Esophagus squamous epithelium (tissue), 4 donors: ENCODE results near the gene SLC25A22.

Experiments
- POLR2A ChIP-seq, 4 donors: fragments of 450-650 bp; IDR thresholded peaks; one replicate each; pipeline ENCODE4 v1.6.1; 2017; ENCODE audit warnings: antibody characterized with exemption in 4 of 4, mild to moderate bottlenecking in 4 of 4, moderate library complexity in 3 of 4
- TF ChIP-seq, protein P1 (sequence below), 6 experiments: fragments of 450-650 bp in 4 of 6; fragments of 200-600 bp in 2 of 6; sonication (generic) in 2 of 6; IDR thresholded peaks; one replicate each; pipeline ENCODE4 v1.5.1; 2016 to 2019; ENCODE audit warnings: antibody characterized with exemption in 6 of 6, mild to moderate bottlenecking in 4 of 6, moderate library complexity in 4 of 6

DNA sequence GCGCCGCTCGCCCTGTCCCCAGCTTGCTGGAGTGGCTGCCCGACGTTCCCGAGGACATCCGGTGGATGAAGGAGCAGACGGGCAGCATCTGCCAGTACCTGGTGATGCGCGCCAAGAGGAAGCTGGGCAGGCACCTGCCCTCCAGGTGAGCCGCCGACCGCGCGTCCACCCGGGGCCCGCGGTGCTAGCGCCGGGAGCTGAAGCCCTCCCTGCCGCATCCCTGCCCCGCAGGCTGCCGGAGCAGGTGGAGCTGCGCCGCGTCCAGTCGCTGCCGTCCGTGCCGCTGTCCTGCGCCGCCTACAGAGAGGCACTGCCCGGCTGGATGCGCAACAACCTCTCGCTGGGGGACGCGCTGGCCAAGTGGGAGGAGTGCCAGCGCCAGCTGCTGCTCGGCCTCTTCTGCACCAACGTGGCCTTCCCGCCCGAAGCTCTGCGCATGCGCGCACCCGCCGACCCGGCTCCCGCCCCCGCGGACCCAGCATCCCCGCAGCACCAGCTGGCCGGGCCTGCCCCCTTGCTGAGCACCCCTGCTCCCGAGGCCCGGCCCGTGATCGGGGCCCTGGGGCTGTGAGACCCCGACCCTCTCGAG is 26.3 kb upstream of the SLC25A22 start:
- TF ChIP-seq POLR2A (IDR thresholded peaks at IDR 0.05), result no peak
- TF ChIP-seq, protein P1, sequence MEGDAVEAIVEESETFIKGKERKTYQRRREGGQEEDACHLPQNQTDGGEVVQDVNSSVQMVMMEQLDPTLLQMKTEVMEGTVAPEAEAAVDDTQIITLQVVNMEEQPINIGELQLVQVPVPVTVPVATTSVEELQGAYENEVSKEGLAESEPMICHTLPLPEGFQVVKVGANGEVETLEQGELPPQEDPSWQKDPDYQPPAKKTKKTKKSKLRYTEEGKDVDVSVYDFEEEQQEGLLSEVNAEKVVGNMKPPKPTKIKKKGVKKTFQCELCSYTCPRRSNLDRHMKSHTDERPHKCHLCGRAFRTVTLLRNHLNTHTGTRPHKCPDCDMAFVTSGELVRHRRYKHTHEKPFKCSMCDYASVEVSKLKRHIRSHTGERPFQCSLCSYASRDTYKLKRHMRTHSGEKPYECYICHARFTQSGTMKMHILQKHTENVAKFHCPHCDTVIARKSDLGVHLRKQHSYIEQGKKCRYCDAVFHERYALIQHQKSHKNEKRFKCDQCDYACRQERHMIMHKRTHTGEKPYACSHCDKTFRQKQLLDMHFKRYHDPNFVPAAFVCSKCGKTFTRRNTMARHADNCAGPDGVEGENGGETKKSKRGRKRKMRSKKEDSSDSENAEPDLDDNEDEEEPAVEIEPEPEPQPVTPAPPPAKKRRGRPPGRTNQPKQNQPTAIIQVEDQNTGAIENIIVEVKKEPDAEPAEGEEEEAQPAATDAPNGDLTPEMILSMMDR (IDR thresholded peaks at IDR 0.05), result no peak
